Transverse colon (tissue), 4 donors: ENCODE measurements around the gene GALNT18. TPM values are rescaled to one million over a fixed set of nuclear protein-coding genes. Genes with fewer than 3 reads are reported as not detected.

Source experiments
- DNase-seq: peaks from one replicate; pipeline ENCODE4 v3.0.0-alpha.2; 2019
- H3K27ac ChIP-seq, 4 donors: fragments of 200-600 bp; sonication (generic); 2 replicates each; pipeline ENCODE4 v1.5.1; 2016 to 2018; ENCODE audit warnings: inconsistent platforms in 4 of 4
- H3K27me3 ChIP-seq: fragments of 200-600 bp; sonication (generic); 2 replicates; pipeline ENCODE4 v1.5.1; 2017; ENCODE audit warnings: inconsistent platforms
- H3K36me3 ChIP-seq, 4 donors: fragments of 200-600 bp; sonication (generic); 2 replicates each; pipeline ENCODE4 v1.5.1; 2017 to 2019; ENCODE audit warnings: inconsistent platforms in 4 of 4
- H3K4me1 ChIP-seq, 4 donors: fragments of 200-600 bp; sonication (generic); 2 replicates each; pipeline ENCODE4 v1.5.1; 2017 to 2020; ENCODE audit warnings: inconsistent platforms in 4 of 4
- H3K4me3 ChIP-seq, 4 donors: fragments of 200-600 bp; sonication (generic); 1 replicate in 1 of 4; 2 replicates in 3 of 4; pipeline versions ENCODE4 v1.5.1 to v1.6.1; 2017 to 2019; ENCODE audit warnings: inconsistent platforms in 4 of 4
- H3K9me3 ChIP-seq, 2 donors: fragments of 200-600 bp; sonication (generic); 2 replicates each; pipeline ENCODE4 v1.5.1; 2017 to 2019; ENCODE audit warnings: inconsistent platforms in 2 of 2
- EP300 ChIP-seq: sonication (generic); formaldehyde crosslinking; IDR thresholded peaks from one replicate; pipeline ENCODE4 v1.6.1; 2017; ENCODE audit warnings: antibody characterized with exemption, low read depth
- POLR2A ChIP-seq: fragments of 450-650 bp; IDR thresholded peaks from one replicate; pipeline ENCODE4 v1.6.1; 2016; ENCODE audit warnings: antibody characterized with exemption, mild to moderate bottlenecking, moderate library complexity
- POLR2AphosphoS5 ChIP-seq, 3 donors: sonication (generic); formaldehyde crosslinking; IDR thresholded peaks; one replicate each; pipeline ENCODE4 v1.6.1; 2016; ENCODE audit warnings: antibody characterized with exemption in 3 of 3
- WGBS, 2 donors: methylation state at CpG; one replicate each; pipeline ENCODE4 v1.1.5; 2018; ENCODE audit warnings: low coverage in 1 of 2; 5-methylcytosine and 5-hydroxymethylcytosine counted together
- in situ Hi-C, 4 donors: fragments of 200-750 bp; cut with MboI; loops; one replicate each; pipeline versions ENCODE4 v1.15.0 to v1.15.1; 2017; ENCODE audit warnings: low sequenced_read_pairs in 3 of 4, low pct_ligation_motif_present in 1 of 4, low pct_unique_long_range_greater_than_20kb in 1 of 4
- intact Hi-C: fragments of 100-400 bp; cut with DNase I; formaldehyde crosslinking; loops from one replicate; pipeline ENCODE4 v1.15.1; 2023; ENCODE audit warnings: low total_unique reads
- total RNA-seq, 4 donors: library from RNA; depleted of rRNA; stranded (reverse); fragments of >200 nt; gene quantifications; one replicate each; pipeline ENCODE4 v1.1.0, GENCODE V29; 2016
- TF ChIP-seq, protein P1 (sequence below), 5 experiments: fragments of 200-600 bp in 3 of 5; fragments of 450-650 bp in 2 of 5; sonication (generic) in 3 of 5; IDR thresholded peaks; 1 replicate in 2 of 5; 2 replicates in 3 of 5; pipeline ENCODE4 v1.5.1; 2016 to 2017; ENCODE audit warnings: antibody characterized with exemption in 5 of 5, inconsistent platforms in 3 of 5, mild to moderate bottlenecking in 2 of 5, moderate library complexity in 1 of 5

Gene GALNT18
- total RNA-seq, 4 donors from 2014 or later = 5.6 to 22.1 (median 8.4) TPM

DNA sequence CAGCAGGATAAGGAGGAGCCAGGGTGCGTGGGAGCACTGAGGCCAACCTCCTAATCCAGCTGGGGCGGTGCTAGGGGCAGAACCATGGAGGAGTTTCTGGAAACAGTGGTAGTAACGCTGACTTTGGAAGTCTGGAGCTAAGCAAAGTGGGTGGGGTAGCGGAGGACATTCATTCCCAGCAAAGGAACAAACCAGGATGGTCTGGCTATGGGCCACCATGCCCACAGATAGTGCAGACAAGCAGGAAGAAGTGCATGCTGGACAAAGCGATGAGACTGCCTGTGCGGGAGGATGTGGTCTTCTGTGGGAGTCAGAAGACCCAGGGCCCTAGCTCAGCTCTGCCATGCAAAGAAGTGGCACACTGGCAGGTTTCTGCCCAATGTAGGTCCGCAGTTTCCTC, 197.1 kb downstream of the GALNT18 start:
- no peak overlapping the region for H3K27ac ChIP-seq
- 94% methylated on average over 7 of the region's 7 CpGs; no CpG with 5 or more reads in 1 of the 2 donors for WGBS, 2 donors
- TF ChIP-seq POLR2AphosphoS5 (IDR thresholded peaks at IDR 0.05) (no peak), POLR2A (no peak), EP300 (no peak)
- TF ChIP-seq, protein P1, sequence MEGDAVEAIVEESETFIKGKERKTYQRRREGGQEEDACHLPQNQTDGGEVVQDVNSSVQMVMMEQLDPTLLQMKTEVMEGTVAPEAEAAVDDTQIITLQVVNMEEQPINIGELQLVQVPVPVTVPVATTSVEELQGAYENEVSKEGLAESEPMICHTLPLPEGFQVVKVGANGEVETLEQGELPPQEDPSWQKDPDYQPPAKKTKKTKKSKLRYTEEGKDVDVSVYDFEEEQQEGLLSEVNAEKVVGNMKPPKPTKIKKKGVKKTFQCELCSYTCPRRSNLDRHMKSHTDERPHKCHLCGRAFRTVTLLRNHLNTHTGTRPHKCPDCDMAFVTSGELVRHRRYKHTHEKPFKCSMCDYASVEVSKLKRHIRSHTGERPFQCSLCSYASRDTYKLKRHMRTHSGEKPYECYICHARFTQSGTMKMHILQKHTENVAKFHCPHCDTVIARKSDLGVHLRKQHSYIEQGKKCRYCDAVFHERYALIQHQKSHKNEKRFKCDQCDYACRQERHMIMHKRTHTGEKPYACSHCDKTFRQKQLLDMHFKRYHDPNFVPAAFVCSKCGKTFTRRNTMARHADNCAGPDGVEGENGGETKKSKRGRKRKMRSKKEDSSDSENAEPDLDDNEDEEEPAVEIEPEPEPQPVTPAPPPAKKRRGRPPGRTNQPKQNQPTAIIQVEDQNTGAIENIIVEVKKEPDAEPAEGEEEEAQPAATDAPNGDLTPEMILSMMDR (IDR thresholded peaks at IDR 0.05) = no peak
- H3K9me3 ChIP-seq = no peaks in the 10 kb centered on the region
- peaks cover 0 to 19% (median 9%) of the 10 kb centered on the region in 4 donors for H3K4me1 ChIP-seq
- H3K4me3 ChIP-seq = no peak overlapping the region
- DNase-seq = no peak
- in situ Hi-C loops = no loop called here
- H3K36me3 ChIP-seq = no peaks in the 10 kb centered on the region
- no peaks in the 10 kb centered on the region for H3K27me3 ChIP-seq
- intact Hi-C loops = no loop called here

DNA sequence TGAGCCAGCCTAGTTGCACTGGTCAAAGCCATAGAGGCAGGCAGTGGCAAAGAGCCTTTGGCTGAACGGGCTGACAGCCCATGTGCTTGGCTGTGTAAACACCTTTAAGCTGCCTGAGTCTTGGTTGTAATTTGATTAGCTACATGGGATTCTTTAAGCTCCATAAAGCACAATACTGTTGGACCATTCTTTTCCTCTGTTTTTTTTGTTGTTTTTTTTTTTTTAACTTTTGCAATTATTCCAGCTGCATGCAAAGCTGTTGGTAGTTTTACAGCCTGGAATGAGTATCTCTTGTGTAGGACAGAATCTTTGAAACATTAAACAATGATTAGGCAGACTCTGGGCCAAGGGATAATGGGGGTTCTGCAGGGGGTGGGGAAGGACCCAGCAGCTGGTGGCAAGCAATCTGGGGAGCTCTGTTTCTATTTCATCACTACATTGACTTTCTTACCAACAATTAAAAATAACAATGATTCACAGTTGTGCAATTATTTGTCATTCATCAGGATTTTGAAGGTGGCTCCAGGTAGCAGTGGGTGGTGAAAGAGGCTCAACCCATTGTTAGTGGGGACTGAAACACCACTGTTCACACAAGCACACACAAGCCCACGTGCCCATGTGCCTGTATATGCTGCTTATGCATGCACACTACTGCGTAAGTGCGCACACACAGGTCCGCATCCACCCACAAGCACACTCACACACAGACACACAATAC, 199.2 kb downstream of the GALNT18 start:
- intact Hi-C loops = no loop called here
- 73% methylated on average over 5 of the region's 5 CpGs; no CpG with 5 or more reads in 1 of the 2 donors for WGBS, 2 donors
- in situ Hi-C loops = no loop called here

DNA sequence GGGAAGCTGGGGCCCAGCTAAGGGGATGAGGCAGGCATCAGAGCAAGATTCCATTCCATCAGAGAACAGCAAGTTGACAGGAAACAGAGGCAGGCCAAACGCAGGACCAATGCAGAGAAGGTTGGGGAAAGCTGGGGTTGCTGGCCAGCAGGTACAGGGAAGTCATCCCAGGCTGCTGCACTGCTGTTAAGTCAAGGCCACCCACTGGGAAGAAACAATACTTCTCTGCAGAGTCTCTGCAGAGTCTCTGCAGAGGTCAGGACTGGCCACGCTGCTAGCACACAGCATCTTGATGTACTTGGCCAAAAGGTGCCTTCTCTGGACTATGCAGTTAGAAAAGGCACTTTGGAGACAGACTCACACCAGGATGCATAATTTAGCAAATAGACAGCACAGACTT, 200.3 kb downstream of the GALNT18 start:
- TF ChIP-seq POLR2AphosphoS5 (IDR thresholded peaks at IDR 0.05) = no peak
- TF ChIP-seq POLR2A = no peak
- TF ChIP-seq EP300 = no peak
- TF ChIP-seq, protein P1 (IDR thresholded peaks at IDR 0.05) = no peak
- intact Hi-C loops = no loop called here
- WGBS, 2 donors = 57% methylated on average over 2 of the region's 2 CpGs; no CpG with 5 or more reads in 1 of the 2 donors
- Histone ChIP-seq H3K27ac (no peak overlapping the region), H3K36me3 (no peaks in the 10 kb centered on the region), H3K9me3 (no peaks in the 10 kb centered on the region), H3K4me1 (peaks cover 0 to 11% (median 3%) of the 10 kb centered on the region in 4 donors), H3K4me3 (no peak overlapping the region), H3K27me3 (no peaks in the 10 kb centered on the region)
- no peak for DNase-seq
- in situ Hi-C loops = no loop called here

More for the DNA sequence above, 199.2 kb downstream of the GALNT18 start:
- TF ChIP-seq, protein P1 (IDR thresholded peaks at IDR 0.05) = no peak
- TF ChIP-seq POLR2AphosphoS5 (IDR thresholded peaks at IDR 0.05) (no peak), POLR2A (no peak), EP300 (no peak)
- H3K27ac ChIP-seq = no peak overlapping the region
- no peaks in the 10 kb centered on the region for H3K36me3 ChIP-seq
- H3K27me3 ChIP-seq = no peaks in the 10 kb centered on the region
- H3K4me3 ChIP-seq = no peak overlapping the region
- peaks cover 0 to 14% (median 9%) of the 10 kb centered on the region in 4 donors for H3K4me1 ChIP-seq
- DNase-seq = no peak
- no peaks in the 10 kb centered on the region for H3K9me3 ChIP-seq

DNA sequence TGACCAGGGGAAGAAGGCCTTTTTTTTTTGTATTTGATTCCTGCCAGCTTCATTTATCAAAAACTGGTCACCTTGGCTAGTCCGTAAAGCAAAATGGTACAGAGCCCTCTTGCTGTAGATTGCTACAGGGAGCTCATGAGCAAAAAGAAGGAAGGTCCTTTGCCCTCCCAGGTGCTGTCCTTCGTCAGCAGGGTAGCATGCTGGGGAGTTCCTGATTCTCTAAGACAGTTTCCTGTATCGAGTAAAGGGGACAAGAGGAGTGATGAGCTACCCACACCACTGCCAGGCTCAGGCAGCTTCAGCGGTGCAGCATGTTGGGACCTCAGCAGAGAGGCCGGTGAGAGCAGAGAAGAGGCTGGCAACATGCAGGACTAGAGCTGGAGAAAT, 200.9 kb downstream of the GALNT18 start:
- peaks cover 0 to 8% (median 0%) of the 10 kb centered on the region in 4 donors for H3K4me1 ChIP-seq
- H3K4me3 ChIP-seq = no peak overlapping the region
- in situ Hi-C loops = no loop called here
- 81% methylated on average over 5 of the region's 5 CpGs; no CpG with 5 or more reads in 1 of the 2 donors for WGBS, 2 donors
- DNase-seq = no peak
- no peaks in the 10 kb centered on the region for H3K36me3 ChIP-seq
- intact Hi-C loops = no loop called here
- TF ChIP-seq EP300 (no peak), POLR2A (no peak), POLR2AphosphoS5 (IDR thresholded peaks at IDR 0.05) (no peak)
- TF ChIP-seq, protein P1 (IDR thresholded peaks at IDR 0.05) = no peak
- H3K27me3 ChIP-seq = no peaks in the 10 kb centered on the region
- no peaks in the 10 kb centered on the region for H3K9me3 ChIP-seq
- no peak overlapping the region for H3K27ac ChIP-seq
